Tibial nerve (tissue), 4 donors: ENCODE data around the gene U2AF1L4.

Experiments used
- EP300 ChIP-seq, 2 donors: sonication (generic); formaldehyde crosslinking; IDR thresholded peaks; one replicate each; pipeline ENCODE4 v1.6.1; 2017; ENCODE audit warnings: antibody characterized with exemption in 2 of 2, mild to moderate bottlenecking in 1 of 2
- POLR2A ChIP-seq, 2 donors: fragments of 450-650 bp; IDR thresholded peaks; one replicate each; pipeline ENCODE4 v1.6.1; 2017; ENCODE audit warnings: antibody characterized with exemption in 2 of 2, mild to moderate bottlenecking in 2 of 2, moderate library complexity in 2 of 2
- TF ChIP-seq, protein P1 (sequence below), 5 experiments: fragments of 200-600 bp in 3 of 5; fragments of 450-650 bp in 2 of 5; sonication (generic) in 3 of 5; IDR thresholded peaks; one replicate each; pipeline ENCODE4 v1.5.1; 2016 to 2019; ENCODE audit warnings: antibody characterized with exemption in 5 of 5, mild to moderate bottlenecking in 3 of 5, moderate library complexity in 2 of 5

DNA sequence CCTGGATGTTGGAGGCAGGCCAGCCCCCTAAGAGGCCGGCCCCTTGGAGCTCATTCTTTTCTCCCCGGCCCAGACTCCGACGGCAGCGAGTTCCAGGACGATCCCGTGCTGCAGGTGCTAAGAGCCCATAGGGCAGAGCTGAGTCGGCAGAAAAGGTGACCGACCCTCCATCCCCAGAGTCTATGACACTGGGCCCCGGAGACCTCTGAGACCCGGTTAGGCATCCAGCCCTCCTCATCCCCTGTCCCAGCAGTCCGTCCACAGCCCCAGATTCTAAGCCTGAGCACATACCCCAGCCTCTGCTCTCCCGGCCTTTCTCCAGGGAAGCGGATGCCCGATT lies 22.8 kb upstream of the U2AF1L4 start:
- TF ChIP-seq, protein P1, sequence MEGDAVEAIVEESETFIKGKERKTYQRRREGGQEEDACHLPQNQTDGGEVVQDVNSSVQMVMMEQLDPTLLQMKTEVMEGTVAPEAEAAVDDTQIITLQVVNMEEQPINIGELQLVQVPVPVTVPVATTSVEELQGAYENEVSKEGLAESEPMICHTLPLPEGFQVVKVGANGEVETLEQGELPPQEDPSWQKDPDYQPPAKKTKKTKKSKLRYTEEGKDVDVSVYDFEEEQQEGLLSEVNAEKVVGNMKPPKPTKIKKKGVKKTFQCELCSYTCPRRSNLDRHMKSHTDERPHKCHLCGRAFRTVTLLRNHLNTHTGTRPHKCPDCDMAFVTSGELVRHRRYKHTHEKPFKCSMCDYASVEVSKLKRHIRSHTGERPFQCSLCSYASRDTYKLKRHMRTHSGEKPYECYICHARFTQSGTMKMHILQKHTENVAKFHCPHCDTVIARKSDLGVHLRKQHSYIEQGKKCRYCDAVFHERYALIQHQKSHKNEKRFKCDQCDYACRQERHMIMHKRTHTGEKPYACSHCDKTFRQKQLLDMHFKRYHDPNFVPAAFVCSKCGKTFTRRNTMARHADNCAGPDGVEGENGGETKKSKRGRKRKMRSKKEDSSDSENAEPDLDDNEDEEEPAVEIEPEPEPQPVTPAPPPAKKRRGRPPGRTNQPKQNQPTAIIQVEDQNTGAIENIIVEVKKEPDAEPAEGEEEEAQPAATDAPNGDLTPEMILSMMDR (IDR thresholded peaks at IDR 0.05), result no peak
- TF ChIP-seq POLR2A (IDR thresholded peaks at IDR 0.05) (no peak), EP300 (IDR thresholded peaks at IDR 0.05) (no peak)
